GM19395 (cell line): ENCODE measurements around the gene SORL1.

Experiments used
- ATAC-seq: cut with Tn5 transposase; IDR thresholded peaks from one replicate; pipeline ENCODE4 v1.9.1; 2021; ENCODE audit warnings: mild to moderate bottlenecking, moderate library complexity; ENCODE audit not compliant: unreplicated experiment

SORL1 gene

GRCh38 chr11:121451178-121451985 lies 732 bp upstream of the SORL1 start:
- ATAC-seq, result no peak

GRCh38 chr11:121452609-121453150 lies 566 bp downstream of the SORL1 start, which contains the start of gene SORL1-AS1:
Gene SORL1-AS1 (minus strand): TSS chr11:121452967.
- peak; percentile 18 for ATAC-seq

- no peak for ATAC-seq
Observed at GRCh38 chr11:121453589-121454299, 1.6 kb downstream of the SORL1 start.

- no peak for ATAC-seq
Observed at GRCh38 chr11:121455115-121455514, 3.0 kb downstream of the SORL1 start.

DNA sequence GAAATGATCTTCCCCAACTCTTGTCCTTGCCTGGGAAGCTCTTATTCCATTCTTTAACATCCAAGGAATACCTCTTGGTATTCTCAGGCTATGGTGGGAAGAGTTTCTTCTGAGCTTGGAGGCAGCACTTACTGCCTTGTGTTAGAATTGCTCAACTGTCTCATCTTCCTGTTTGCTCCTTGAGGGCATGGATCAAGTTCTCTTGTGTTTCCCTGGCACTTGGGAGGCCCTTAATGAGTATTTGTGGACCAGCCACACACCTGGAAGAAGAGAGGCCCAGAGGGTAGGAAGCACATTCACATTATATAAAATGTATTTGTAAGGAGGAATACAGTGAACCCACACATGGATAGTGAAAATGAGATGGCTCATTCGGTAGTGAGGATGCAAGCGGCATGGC lies 4.0 kb downstream of the SORL1 start:
- no peak for ATAC-seq

- ATAC-seq, result no peak
Observed at GRCh38 chr11:121456816-121457431, 4.8 kb downstream of the SORL1 start.

DNA sequence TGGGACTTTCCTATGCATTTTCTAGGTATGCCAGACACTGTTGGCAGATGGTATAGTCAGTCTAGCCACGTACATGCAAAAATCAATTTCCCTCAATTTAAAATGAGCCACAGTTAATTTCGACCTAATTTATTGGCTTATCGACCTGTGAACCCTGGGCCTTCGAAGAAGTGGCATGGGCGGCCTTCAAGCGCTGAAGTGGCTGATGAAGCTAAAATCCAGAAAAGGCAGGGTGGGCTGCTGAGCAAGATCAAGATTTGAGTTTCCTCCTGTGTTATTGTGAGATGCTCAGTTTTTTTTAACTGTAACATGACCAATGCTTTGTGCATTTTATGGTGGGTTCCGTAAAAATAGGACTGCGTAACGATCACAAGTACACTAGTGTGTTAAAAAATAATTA lies 6.4 kb downstream of the SORL1 start:
- no peak for ATAC-seq

DNA sequence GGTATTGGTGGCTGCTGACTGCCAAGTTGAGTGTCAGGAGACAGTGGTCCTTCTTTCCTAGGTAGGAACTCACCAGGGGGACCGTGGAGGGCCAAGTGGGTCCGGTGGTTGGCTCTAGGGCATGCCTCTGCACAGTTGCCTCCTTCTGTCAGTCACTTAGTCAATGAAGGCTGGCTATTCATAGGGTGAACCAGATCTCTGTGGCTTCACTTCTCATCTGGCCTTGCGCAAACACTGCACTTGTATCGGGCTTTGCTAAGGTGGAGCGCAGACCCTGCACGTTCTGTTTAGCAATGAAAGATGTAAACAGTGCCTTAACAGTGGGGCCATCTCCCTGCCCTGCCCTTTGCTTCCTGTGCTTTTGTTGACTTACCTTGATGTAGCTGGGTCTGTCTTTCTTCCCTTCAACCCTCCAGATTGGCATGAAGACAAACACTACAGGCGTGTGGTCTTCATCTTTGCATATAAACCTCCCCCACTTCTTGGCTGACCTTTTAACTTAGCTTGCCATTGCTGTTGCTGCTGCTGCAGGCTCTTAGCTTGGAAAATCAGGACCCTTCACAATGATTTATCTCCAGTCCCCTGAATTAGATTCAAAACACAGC lies 7.4 kb downstream of the SORL1 start:
- no peak for ATAC-seq

GRCh38 chr11:121460941-121461514 lies 8.9 kb downstream of the SORL1 start:
- no peak for ATAC-seq

DNA sequence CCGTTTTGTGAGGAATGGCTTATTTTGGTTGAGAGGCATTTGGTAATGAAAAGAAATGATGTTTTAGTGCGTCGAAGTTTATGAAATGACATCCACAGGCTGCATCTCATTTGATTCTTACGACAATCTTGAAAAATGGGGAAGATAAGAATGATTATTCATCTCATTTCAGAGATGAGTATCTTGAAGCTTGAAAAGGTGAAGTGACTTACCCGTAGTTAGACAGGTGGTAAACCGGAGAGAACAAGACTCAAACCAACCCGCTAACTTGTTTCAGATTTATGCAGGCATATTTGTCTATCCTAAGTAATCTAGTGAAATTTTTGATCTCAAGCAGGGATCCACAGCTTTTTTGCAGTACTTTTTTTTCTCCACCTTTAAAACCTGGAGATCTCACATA lies 9.7 kb downstream of the SORL1 start:
- ATAC-seq, result no peak

GRCh38 chr11:121463689-121464335 lies 11.7 kb downstream of the SORL1 start:
- no peak for ATAC-seq

DNA sequence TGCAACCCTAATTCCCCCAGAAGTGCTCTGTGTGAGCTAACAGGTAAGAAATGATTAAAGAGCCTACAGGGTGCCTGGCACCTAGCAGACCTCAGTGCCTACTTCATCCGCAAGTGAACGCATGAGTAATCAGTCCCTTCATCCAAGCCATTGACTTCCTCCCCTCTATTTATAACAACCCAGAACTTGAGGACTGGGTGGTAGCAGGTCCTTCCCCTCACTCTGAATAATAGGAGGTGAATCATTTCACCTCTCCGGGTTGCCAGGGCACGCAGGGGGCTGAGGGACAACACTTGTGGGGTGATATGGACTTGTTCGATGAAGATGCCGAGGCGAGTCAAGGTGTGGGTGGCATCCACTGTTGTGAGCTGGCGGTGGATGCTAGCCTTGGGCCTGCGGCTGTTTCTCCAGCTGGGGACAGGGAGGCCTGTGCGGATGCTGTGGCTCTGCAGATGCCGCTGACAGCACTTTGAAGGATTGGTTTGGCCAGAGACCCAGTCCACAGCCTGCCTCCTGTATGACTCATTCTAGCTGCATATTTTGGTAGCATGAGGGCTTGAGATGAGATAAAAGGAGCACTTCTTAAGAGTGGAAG lies 12.3 kb downstream of the SORL1 start:
- peak; percentile 54 for ATAC-seq

GRCh38 chr11:121465709-121466062 lies 13.6 kb downstream of the SORL1 start:
- ATAC-seq, result no peak

DNA sequence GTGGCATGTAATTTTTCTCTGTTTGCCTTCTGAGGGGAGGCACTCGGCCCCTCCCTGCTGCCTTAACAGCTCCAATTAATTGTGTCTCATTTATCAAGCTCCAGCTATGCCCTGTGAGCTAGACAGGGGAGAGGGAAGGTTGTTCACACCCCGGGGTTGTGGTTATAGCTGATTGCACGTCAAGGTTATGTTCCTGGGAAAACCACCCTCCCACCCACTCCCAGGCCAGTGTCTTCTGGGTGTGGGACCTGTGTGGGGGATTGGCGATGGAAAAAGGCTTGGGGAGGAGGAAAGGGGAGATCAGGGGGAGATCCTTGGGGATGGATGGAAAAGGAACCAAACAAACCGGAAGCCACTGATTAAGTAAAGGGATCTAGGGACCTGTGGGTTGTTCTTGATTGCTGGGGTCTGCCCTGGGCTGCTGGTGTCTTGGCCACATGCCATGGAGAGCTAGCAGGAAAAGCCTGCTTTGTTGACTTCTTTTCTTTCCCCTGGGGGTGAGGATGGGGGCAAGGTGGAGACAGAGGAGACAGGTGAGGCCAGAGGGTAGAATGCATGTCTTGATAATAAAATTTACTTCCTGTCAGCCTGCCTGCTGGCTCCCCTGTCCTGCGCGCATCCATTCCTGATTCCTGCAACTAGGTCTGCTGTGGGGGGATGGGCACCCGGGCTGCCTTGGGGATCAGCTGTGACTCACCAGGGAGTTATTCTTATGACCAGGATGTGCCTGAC lies 14.1 kb downstream of the SORL1 start:
- ATAC-seq, result peak; percentile 26

GRCh38 chr11:121467471-121467870 lies 15.4 kb downstream of the SORL1 start:
- ATAC-seq, result no peak

- peak; percentile 52 for ATAC-seq
Observed at GRCh38 chr11:121467965-121468364, 15.9 kb downstream of the SORL1 start.

DNA sequence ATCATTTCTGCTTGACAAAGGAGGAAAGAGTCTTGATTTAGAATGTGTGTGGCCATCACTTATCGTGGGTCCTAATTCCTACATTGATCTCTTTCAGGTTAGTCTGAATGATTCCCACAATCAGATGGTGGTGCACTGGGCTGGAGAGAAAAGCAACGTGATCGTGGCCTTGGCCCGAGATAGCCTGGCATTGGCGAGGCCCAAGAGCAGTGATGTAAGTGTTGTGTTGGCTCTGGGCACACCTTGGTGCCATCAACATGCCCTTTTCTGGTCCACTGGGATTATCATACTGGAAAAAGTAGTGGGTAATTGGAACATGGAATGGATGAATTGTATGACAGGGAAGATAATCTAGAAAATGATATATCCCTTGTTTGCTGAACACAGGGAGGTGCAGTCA lies 17.8 kb downstream of the SORL1 start:
- no peak for ATAC-seq

DNA sequence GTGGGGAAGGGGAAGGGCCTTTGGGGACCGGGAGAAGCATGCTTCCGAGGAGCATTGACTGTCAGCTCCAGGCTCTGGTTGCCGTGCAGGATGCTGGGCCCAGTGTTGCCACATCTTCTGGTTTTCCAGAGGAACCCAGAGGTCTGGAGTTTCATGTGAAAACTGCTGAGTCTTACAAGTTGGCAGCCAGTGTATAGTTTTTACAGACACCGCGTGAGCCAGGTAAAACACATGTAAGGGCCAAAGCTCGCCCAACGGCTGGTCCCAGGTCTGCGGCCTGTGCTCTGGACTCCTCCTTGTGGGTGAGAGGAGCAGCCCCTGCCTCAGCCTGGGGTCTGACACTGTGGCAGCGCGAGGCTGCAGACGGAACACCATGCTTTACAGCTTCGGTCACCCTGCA lies 19.1 kb downstream of the SORL1 start:
- ATAC-seq, result no peak

DNA sequence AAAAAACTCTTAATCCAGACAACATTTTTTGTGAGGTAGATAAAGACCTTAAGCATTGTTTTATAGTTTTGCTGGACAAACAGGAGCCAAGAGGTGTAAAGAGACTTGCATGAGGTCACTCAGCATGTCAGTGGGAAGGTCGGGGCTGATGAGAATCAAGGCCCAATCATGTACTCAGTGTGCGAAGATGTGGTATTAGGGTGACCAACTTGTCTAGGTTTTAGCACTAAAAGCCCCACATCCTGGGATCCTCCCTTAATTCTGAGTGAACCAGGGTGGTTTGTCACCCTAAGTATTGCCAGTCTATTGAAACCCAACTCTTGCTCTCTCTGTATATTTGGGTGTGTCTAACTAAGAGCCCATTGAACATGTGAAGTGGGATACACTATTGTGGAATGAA lies 20.2 kb downstream of the SORL1 start:
- ATAC-seq, result no peak
